Skin epidermis (tissue), 12 donors: ENCODE data around the gene XIRP1.

Source experiments
- H3K27ac ChIP-seq, 21 experiments: fragments of 200-600 bp; sonication (generic) in 11 of 21; one replicate each; pipeline ENCODE4 v1.5.0; 2020; ENCODE audit warnings: mild to moderate bottlenecking in 3 of 21, inconsistent platforms in 2 of 21, moderate library complexity in 2 of 21
- H3K4me3 ChIP-seq, 7 experiments: fragments of 200-600 bp; sonication (generic) in 2 of 7; one replicate each; pipeline ENCODE4 v1.5.0; 2020; ENCODE audit warnings: inconsistent platforms in 2 of 7, mild to moderate bottlenecking in 2 of 7, moderate library complexity in 1 of 7

XIRP1 gene

GRCh38 chr3:39187372-39188155 lies 4.8 kb downstream of the XIRP1 start:
- H3K4me3 ChIP-seq: no peak overlapping the region
- no peak overlapping the region for H3K27ac ChIP-seq

GRCh38 chr3:39186692-39187151 lies 5.7 kb downstream of the XIRP1 start:
- Histone ChIP-seq H3K4me3 (no peak overlapping the region), H3K27ac (no peak overlapping the region)

GRCh38 chr3:39185959-39186691 lies 6.3 kb downstream of the XIRP1 start:
- Histone ChIP-seq H3K27ac (no peak overlapping the region), H3K4me3 (no peak overlapping the region)

GRCh38 chr3:39185326-39185958 lies 7.0 kb downstream of the XIRP1 start:
- no peak overlapping the region for H3K27ac ChIP-seq

DNA sequence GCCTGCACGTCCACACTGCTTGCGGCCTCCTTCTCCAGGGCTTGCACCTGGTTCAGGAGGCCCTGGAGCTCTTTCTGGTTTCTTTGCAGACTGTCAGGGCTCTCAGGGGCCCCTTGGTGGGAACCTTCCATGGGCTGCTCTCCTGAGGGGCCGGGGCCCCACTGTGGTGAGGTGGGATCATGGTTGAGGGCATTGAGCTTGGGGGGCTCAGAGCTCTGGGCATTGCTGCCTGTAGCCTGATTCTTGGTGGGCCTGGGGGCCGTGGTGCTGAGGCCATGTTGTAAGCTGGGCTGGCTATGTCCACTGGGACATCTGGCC lies 7.5 kb downstream of the XIRP1 start:
- Histone ChIP-seq H3K27ac (no peak overlapping the region), H3K4me3 (no peak overlapping the region)

More at GRCh38 chr3:39185326-39185958, 7.0 kb downstream of the XIRP1 start:
- no peak overlapping the region for H3K4me3 ChIP-seq

DNA sequence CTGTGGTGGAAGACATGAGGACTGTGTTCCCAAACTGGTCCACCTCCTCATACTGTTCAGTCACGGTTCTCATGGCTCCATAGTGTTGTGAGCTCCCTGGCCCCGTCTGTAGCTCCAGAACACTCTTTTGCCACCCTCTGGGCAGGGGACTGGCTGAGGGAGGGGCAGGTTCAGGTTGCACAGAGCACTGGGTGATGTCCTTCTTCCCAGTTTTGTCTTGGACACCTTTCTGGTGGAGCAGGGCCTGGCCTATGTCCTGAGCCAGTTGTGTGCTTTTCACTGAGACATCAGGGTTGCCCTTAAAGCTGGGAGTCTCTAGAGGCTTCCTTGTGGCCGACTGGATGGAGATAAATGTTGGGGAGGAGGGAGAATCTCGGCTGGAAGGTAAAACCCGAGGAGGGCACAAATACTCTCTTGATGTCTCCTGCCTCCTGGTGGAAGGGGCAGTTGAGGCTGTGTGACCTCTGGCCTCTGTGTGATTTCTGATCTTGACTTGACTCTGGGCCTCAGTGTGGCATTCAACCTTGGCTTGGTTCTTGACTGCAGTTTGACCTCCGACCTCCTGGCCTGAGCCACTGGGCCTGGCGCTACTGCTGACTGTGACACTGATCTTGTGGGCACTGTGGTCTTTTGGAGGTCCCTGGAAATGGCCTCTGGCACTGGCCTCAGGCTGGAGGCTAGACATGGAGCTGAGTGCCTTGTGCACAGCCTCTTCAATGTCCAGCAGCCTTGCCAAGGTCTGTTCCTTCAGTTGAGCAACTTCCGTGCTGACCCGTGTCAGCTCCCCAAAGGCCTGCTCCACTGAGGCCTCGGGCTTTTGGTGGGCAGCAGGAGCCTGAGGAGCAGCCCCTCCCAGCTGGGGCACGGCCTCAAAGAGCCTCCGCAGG lies 8.1 kb downstream of the XIRP1 start:
- Histone ChIP-seq H3K27ac (no peak overlapping the region), H3K4me3 (no peak overlapping the region)

DNA sequence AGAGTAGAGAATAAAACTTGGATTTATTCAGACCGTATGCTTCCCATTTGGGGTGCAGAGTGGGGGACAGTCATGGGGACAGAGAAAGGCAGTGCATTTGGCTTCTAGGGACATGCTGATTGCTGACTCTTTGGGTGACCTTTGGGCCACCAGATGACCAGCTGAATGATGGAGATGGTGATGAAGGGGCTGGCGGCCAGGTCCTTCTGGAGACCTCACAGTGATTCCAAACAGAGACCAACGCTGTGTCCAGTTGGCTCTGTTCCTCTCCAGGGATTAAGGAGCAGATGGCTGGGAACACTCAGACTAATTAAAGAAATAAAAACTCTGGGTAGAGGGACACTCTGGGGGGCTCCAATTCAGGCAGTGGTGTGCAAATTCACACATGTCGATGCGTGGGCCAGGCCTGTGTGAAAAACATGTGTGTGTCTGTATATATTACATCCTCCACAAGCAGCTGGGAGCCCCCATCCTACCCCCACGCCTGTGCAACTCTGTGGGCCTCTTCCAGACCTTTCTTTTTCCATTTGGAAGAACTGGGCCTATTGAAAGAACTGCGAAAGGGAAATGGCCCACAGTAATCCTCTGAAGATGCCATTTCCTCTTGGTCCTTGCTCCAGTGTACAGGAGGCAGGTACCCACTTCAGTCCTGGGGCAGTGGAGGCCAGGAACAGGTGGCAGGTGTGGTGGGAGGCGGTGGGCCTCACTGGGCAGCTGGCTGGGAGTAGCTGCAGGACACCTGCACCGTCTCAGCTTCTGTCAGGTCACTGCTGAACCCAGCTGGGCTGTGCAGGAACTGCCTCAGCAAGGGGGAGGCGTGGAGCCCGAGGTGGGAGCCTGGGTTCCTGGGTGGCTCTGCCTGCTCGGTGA lies 8.9 kb downstream of the XIRP1 start:
- Histone ChIP-seq H3K4me3 (no peak overlapping the region), H3K27ac (peak overlapping the region in 2 of 21 experiments; percentile 1 to 28)

DNA sequence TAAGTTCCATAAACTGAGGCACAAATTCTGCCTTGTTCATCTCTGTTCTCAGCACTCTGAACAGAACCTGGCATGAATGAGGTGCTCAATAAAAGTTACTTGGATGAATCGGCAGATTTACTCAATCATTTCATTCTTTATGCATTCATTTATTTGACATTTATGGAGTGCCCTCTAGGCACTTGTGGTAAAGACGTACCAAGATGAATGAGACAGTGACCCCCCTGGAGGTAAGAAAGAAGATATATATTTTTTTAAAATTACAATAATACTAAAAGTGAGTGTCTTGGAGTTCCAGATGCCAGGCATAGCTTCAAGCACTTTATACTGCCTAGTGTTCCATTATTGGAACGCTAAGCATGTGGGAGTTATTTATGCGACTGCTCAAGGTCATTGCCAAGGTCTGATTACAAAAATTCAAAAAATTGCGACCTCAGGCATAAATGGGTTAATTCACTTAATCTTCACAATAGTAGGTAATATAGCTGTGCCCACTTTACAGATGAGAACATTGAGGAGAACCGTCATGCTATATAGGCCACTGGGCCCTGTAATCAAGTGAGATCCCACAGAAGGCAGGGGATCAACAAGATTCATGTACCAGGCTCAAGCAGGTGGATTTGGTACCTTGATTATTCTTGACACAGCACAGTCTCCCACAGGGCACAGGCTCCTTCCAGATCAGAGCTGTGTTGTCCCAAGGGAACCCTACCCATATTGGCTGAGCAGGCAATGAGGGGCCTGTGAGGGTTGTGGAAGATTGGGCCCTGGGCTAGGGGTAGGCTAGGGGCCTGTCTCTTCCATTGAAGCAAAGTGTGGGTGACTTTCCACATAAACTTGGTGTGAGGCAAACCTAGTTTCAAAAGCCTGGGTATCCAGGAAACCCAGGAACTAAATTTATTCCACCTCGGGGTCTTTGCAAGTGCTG lies 10.7 kb downstream of the XIRP1 start:
- Histone ChIP-seq H3K4me3 (peak overlapping the region in 2 of 7 experiments; percentile 31 to 38), H3K27ac (peak overlapping the region in 7 of 21 experiments; percentile 39 to 93 (median 73))

GRCh38 chr3:39180546-39181346 lies 11.6 kb downstream of the XIRP1 start:
- Histone ChIP-seq H3K27ac (peak overlapping the region in 13 of 21 experiments; percentile 2 to 93 (median 56)), H3K4me3 (peak overlapping the region; percentile 7 to 38 (median 24))

DNA sequence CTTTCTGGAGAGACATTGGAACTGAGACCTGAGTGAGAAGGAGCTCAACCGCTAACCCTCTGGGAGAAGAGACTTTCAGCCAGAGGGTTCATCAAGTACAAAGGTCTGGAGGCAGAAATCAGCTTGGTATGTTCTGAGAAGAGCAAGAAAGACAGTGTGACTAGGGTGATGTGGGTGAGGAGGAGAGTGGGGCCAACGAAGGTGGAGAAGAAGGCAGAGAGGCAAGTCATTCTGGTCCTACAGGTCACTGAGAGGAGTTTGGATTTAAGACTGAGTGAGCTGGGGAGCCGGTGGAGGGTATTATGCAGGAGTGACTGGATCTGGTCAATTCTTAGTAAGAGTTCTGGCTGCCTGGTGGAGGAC lies 12.2 kb downstream of the XIRP1 start:
- peak overlapping the region in 6 of 7 experiments; percentile 18 to 38 (median 28) for H3K4me3 ChIP-seq

DNA sequence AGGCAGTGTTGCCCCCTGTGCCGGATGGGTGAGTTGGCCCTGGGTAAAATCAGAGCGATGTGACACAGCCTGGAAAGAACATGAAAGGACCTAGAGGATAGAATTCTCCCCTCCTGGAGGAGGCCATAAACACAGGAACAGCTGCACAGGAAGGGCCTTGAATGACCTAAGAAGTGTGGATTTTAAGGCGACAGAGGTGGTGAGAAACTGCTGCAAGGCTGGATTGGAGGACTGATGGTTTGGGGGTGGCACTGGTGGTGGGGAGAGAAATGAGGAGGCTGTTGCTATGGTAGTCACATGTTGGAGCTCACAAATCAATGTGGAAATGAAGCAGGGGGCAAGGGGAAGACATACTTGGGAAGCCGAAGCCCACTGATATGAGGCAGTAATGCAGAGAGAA lies 13.8 kb downstream of the XIRP1 start:
- peak overlapping the region in 2 of 7 experiments; percentile 30 to 31 for H3K4me3 ChIP-seq
- H3K27ac ChIP-seq: peak overlapping the region in 19 of 21 experiments; percentile 67 to 93 (median 83)

More for the DNA sequence above, 12.2 kb downstream of the XIRP1 start:
- peak overlapping the region in 13 of 21 experiments; percentile 2 to 93 (median 56) for H3K27ac ChIP-seq

- Histone ChIP-seq H3K4me3 (peak overlapping the region; percentile 30 to 40 (median 36)), H3K27ac (peak overlapping the region; percentile 49 to 93 (median 83))
Measured at GRCh38 chr3:39177708-39178332, 14.6 kb downstream of the XIRP1 start.

DNA sequence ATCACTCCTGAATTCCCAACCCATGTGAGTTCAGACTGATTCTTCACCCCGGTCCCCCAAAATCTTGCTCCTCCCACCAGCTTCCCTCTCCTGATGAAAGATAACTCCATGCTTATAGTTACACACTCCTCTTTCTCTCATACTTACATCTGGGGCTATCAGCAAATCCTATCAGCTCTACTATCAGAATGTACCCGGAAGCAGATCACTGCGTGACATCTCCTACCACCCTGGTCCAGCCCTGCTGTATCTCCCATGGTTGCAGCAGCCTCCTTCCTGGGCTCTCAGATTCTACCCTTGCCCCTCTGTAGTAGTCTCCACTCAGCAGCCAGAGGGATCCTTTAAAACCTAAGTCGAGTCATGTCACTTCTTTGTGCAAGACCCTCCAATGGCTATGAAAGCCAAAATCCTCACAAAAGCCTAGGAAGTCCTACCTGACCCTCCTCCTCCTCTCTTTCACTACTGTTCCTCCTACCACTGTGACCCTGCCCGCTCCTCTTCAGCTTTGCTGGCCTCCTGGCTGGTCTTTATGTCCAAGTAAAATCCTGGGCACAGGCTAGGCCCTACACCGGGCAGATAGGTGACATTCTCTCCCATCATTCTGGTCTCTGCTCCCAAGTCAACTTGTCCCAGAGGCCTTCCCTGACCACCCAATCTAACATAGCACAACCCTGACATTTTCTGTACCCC lies 16.2 kb downstream of the XIRP1 start:
- H3K4me3 ChIP-seq: no peak overlapping the region
- H3K27ac ChIP-seq: peak overlapping the region in 9 of 21 experiments; percentile 32 to 93 (median 87)

GRCh38 chr3:39173318-39174125 lies 18.9 kb downstream of the XIRP1 start:
- no peak overlapping the region for H3K27ac ChIP-seq

GRCh38 chr3:39171860-39172259 lies 20.5 kb downstream of the XIRP1 start:
- Histone ChIP-seq H3K27ac (no peak overlapping the region), H3K4me3 (no peak overlapping the region)

More at GRCh38 chr3:39173318-39174125, 18.9 kb downstream of the XIRP1 start:
- H3K4me3 ChIP-seq: no peak overlapping the region
